Esophagus muscularis mucosa (tissue), 4 donors: ENCODE measurements around the gene TMEM135. TPM values are rescaled to one million over a fixed set of nuclear protein-coding genes. Genes with fewer than 3 reads are reported as not detected.

Experiments
- DNase-seq: peaks from one replicate; pipeline ENCODE4 v3.0.0-alpha.2; 2017; ENCODE audit errors: extremely low spot score
- H3K27ac ChIP-seq, 4 donors: fragments of 200-600 bp; sonication (generic); replicated peaks in 1 of 4; 1 replicate in 3 of 4; 2 replicates in 1 of 4; pipeline ENCODE4 v1.5.1; 2016 to 2019; ENCODE audit warnings: mild to moderate bottlenecking in 1 of 4
- H3K27me3 ChIP-seq, 4 donors: fragments of 200-600 bp; sonication (generic); one replicate each; pipeline versions ENCODE4 v1.5.1 to v1.6.0; 2016 to 2019
- H3K36me3 ChIP-seq, 4 donors: fragments of 200-600 bp; sonication (generic); one replicate each; pipeline ENCODE4 v1.5.1; 2016 to 2019
- H3K4me1 ChIP-seq, 4 donors: fragments of 200-600 bp; sonication (generic); one replicate each; pipeline ENCODE4 v1.5.1; 2016 to 2019
- H3K4me3 ChIP-seq, 4 donors: fragments of 200-600 bp; sonication (generic); 1 replicate in 2 of 4; 2 replicates in 2 of 4; pipeline ENCODE4 v1.5.1; 2016 to 2019; ENCODE audit warnings: mild to moderate bottlenecking in 4 of 4, moderate library complexity in 1 of 4
- H3K9me3 ChIP-seq, 4 donors: fragments of 200-600 bp; sonication (generic); 1 replicate in 3 of 4; 2 replicates in 1 of 4; pipeline ENCODE4 v1.5.1; 2016 to 2019
- EP300 ChIP-seq: sonication (generic); formaldehyde crosslinking; IDR thresholded peaks from one replicate; pipeline ENCODE4 v1.6.1; 2017; ENCODE audit warnings: antibody characterized with exemption
- POLR2A ChIP-seq: fragments of 450-650 bp; IDR thresholded peaks from one replicate; pipeline ENCODE4 v1.6.1; 2017; ENCODE audit warnings: antibody characterized with exemption, moderate library complexity, mild to moderate bottlenecking, low read depth
- POLR2AphosphoS5 ChIP-seq, 2 donors: sonication (generic); formaldehyde crosslinking; IDR thresholded peaks; one replicate each; pipeline ENCODE4 v1.6.1; 2017; ENCODE audit warnings: antibody characterized with exemption in 2 of 2
- WGBS: methylation state at CpG from one replicate; pipeline ENCODE4 v1.1.5; 2018; 5-methylcytosine and 5-hydroxymethylcytosine counted together
- intact Hi-C: fragments of 100-400 bp; cut with DNase I; formaldehyde crosslinking; loops from one replicate; pipeline ENCODE4 v1.15.1; 2023
- total RNA-seq, 4 donors: library from RNA; depleted of rRNA; stranded (reverse); fragments of >200 nt; gene quantifications; one replicate each; pipeline versions ENCODE4 v1.1.0 to v1.2.1, GENCODE V29; 2016
- TF ChIP-seq, protein P1 (sequence below), 3 experiments: fragments of 200-600 bp in 2 of 3; fragments of 450-650 bp in 1 of 3; sonication (generic) in 2 of 3; IDR thresholded peaks; one replicate each; pipeline ENCODE4 v1.5.1; 2017 to 2019; ENCODE audit warnings: antibody characterized with exemption in 3 of 3, mild to moderate bottlenecking in 2 of 3, moderate library complexity in 1 of 3

The TMEM135 gene
- total RNA-seq, 4 donors from 2014 or later: 11.6 to 19.5 (median 14.9) TPM

DNA sequence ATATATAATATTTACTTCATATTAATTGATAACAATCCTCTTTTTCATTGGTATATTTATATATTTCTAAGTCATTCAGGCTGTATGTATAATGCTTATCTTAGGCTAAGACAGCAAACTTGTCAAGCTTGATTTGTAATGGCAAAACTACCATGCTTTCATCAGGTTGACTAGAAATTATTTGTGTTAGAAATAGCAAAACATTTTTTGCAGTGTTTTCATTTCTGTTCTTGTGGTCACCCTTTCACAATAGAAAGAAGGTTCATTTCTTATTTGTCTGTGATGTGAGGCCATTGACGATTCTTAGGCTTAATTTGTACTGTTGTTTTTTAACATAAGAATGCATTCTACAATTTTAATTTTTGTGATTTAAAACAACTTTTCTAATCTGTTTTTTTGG, 197.6 kb downstream of the TMEM135 start:
- no peak overlapping the region for H3K4me3 ChIP-seq
- intact Hi-C loops: no loop called here
- peaks cover 0 to 7% (median 0%) of the 10 kb centered on the region in 4 donors for H3K4me1 ChIP-seq
- no peaks in the 10 kb centered on the region for H3K36me3 ChIP-seq
- H3K27ac ChIP-seq: no peak overlapping the region
- no peak for TF ChIP-seq POLR2A
- no peak for TF ChIP-seq EP300
- no peak for TF ChIP-seq POLR2AphosphoS5 (IDR thresholded peaks at IDR 0.05)
- TF ChIP-seq, protein P1, sequence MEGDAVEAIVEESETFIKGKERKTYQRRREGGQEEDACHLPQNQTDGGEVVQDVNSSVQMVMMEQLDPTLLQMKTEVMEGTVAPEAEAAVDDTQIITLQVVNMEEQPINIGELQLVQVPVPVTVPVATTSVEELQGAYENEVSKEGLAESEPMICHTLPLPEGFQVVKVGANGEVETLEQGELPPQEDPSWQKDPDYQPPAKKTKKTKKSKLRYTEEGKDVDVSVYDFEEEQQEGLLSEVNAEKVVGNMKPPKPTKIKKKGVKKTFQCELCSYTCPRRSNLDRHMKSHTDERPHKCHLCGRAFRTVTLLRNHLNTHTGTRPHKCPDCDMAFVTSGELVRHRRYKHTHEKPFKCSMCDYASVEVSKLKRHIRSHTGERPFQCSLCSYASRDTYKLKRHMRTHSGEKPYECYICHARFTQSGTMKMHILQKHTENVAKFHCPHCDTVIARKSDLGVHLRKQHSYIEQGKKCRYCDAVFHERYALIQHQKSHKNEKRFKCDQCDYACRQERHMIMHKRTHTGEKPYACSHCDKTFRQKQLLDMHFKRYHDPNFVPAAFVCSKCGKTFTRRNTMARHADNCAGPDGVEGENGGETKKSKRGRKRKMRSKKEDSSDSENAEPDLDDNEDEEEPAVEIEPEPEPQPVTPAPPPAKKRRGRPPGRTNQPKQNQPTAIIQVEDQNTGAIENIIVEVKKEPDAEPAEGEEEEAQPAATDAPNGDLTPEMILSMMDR (IDR thresholded peaks at IDR 0.05): no peak
- DNase-seq: no peak
- H3K9me3 ChIP-seq: peaks cover 0 to 12% (median 4%) of the 10 kb centered on the region in 4 donors
- H3K27me3 ChIP-seq: no peaks in the 10 kb centered on the region
- WGBS: 85% methylated on average over 1 of the region's 1 CpG

DNA sequence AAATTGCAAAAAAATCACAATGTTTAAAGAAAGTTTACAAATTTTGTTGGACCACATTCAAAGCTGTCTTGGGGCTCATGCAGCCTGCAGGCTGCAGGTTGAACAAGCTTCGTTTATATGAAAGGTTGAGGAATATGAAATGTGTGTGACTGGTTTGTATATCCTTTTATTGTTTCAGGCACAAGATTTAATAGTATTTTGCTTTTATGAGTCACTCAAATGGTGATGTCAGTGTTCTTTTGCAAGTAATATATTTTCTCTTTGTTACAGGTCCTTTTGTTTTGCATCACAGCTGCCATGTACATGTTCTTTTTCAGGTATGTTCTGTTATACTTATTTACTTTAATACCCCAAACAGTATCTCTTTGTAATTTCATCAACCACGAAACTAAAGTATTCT, 198.6 kb downstream of the TMEM135 start:
- DNase-seq: no peak
- Histone ChIP-seq H3K9me3 (peaks cover 0 to 12% (median 4%) of the 10 kb centered on the region in 4 donors), H3K4me1 (peaks cover 0 to 7% (median 0%) of the 10 kb centered on the region in 4 donors), H3K36me3 (no peaks in the 10 kb centered on the region), H3K27ac (no peak overlapping the region), H3K4me3 (no peak overlapping the region), H3K27me3 (no peaks in the 10 kb centered on the region)
- TF ChIP-seq, protein P1 (IDR thresholded peaks at IDR 0.05): no peak
- TF ChIP-seq POLR2AphosphoS5 (IDR thresholded peaks at IDR 0.05) (no peak), EP300 (no peak), POLR2A (no peak)
- WGBS: 69% methylated on average over 2 of the region's 2 CpGs
- intact Hi-C loops: no loop called here

DNA sequence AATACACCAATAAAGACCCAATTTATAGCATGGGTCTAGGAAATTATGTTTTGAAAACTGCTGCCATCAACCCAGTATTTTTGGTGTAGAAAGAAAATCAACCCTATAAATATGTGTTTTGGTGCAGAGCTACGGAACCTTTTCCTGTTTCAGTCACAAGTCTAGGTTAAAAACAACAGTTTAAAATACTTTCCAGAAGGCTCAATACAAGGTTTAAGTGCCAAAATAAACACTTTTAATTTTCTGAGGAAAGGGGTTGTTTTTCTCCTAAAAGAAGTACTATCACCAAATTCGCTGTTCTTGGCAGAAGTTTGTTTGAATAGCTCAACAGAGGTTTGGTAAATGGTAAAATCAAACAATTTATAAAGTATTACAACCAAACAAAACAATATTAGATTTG, 201.3 kb downstream of the TMEM135 start:
- intact Hi-C loops: no loop called here
- H3K27me3 ChIP-seq: no peaks in the 10 kb centered on the region
- no peak overlapping the region for H3K27ac ChIP-seq

DNA sequence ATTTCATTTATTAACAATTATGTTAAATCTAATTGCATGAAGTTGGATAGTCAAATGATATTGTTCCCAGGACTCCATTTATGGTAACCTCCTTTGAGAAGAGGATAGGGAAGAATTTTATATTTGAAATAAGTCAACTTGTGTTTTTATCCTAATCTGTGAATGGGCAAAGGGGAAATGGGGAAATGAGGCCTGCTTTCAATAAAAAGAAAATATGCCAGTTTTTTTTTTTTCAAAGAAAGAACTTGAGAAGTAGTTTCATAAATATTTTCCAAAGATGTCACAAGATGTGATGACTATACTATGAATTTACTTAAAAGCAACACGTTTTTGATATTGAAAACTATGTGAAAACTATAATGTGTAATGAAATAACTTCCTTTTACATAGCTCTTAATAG, 201.8 kb downstream of the TMEM135 start:
- Histone ChIP-seq H3K9me3 (no peaks in the 10 kb centered on the region), H3K36me3 (no peaks in the 10 kb centered on the region), H3K27ac (no peak overlapping the region), H3K4me1 (peaks cover 0 to 7% (median 0%) of the 10 kb centered on the region in 4 donors), H3K4me3 (no peak overlapping the region), H3K27me3 (no peaks in the 10 kb centered on the region)
- intact Hi-C loops: no loop called here
- TF ChIP-seq EP300: no peak
- TF ChIP-seq, protein P1 (IDR thresholded peaks at IDR 0.05): no peak
- TF ChIP-seq POLR2AphosphoS5 (IDR thresholded peaks at IDR 0.05): no peak
- no peak for TF ChIP-seq POLR2A
- DNase-seq: no peak
- WGBS: 67% methylated on average over 1 of the region's 1 CpG

More for the DNA sequence above, 201.3 kb downstream of the TMEM135 start:
- Histone ChIP-seq H3K36me3 (no peaks in the 10 kb centered on the region), H3K9me3 (no peaks in the 10 kb centered on the region), H3K4me1 (peaks cover 0 to 7% (median 0%) of the 10 kb centered on the region in 4 donors), H3K4me3 (no peak overlapping the region)
- WGBS: 64% methylated on average over 2 of the region's 2 CpGs
- no peak for DNase-seq
- TF ChIP-seq POLR2AphosphoS5 (IDR thresholded peaks at IDR 0.05) (no peak), POLR2A (no peak), EP300 (no peak)
- TF ChIP-seq, protein P1 (IDR thresholded peaks at IDR 0.05): no peak

DNA sequence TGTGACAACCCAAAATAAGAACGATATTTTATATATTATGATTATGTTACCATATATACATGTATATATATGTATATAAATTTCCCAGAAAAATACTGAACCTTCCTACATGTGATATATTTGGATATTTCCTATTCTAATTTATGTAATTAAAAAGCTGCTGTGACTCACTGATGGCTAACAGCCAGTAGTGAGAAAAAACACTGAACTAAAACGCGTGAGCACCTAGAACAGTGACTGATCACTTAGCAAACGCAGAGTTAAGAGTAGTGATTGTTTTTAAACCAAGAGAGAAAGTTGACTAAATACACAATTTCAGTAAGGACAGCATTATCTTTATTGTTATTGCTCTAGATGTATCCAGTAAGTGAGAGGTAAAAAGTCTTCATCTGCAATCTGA, 213.8 kb downstream of the TMEM135 start:
- 65% methylated on average over 4 of the region's 4 CpGs for WGBS
- Histone ChIP-seq H3K4me3 (no peak overlapping the region), H3K27me3 (no peaks in the 10 kb centered on the region), H3K4me1 (peaks cover 0 to 39% (median 19%) of the 10 kb centered on the region in 4 donors), H3K36me3 (no peaks in the 10 kb centered on the region), H3K9me3 (no peaks in the 10 kb centered on the region), H3K27ac (no peak overlapping the region)
- TF ChIP-seq EP300: no peak
- TF ChIP-seq, protein P1 (IDR thresholded peaks at IDR 0.05): no peak
- TF ChIP-seq POLR2A: no peak
- no peak for TF ChIP-seq POLR2AphosphoS5 (IDR thresholded peaks at IDR 0.05)
- DNase-seq: no peak
- intact Hi-C loops: no loop called here
